Liver (tissue), 9 donors: Measurements from ENCODE around the gene LRRN3. TPM values are rescaled to one million over a fixed set of nuclear protein-coding genes. Genes with fewer than 3 reads are reported as not detected.

ENCODE experiments used
- DNase-seq: peaks from one replicate; pipeline ENCODE4 v3.0.0-alpha.2; 2017; ENCODE audit warnings: low spot score
- H3K27ac ChIP-seq, 2 donors: one replicate each; pipeline ENCODE4 v1.7.0; 2013; ENCODE audit warnings: inconsistent platforms in 2 of 2, low read length in 2 of 2, control low read depth in 1 of 2, low read depth in 1 of 2, mild to moderate bottlenecking in 1 of 2
- H3K27me3 ChIP-seq, 4 donors: one replicate each; pipeline versions ENCODE4 v1.6.1 to v1.7.0; 2013; ENCODE audit warnings: low read length in 3 of 4, inconsistent platforms in 1 of 4, mild to moderate bottlenecking in 1 of 4, moderate library complexity in 1 of 4; ENCODE audit not compliant: control insufficient read depth in 4 of 4, insufficient read depth in 4 of 4
- H3K36me3 ChIP-seq, 4 donors: one replicate each; pipeline versions ENCODE4 v1.6.1 to v1.7.0; 2013; ENCODE audit warnings: low read length in 3 of 4, mild to moderate bottlenecking in 3 of 4, low read depth in 1 of 4, moderate library complexity in 1 of 4; ENCODE audit not compliant: control insufficient read depth in 4 of 4, insufficient read depth in 3 of 4
- H3K4me1 ChIP-seq, 4 donors: one replicate each; pipeline versions ENCODE4 v1.6.1 to v1.7.0; 2013; ENCODE audit warnings: low read length in 3 of 4, mild to moderate bottlenecking in 3 of 4, moderate library complexity in 1 of 4; ENCODE audit not compliant: control insufficient read depth in 4 of 4, insufficient read depth in 4 of 4
- H3K4me3 ChIP-seq, 3 donors: one replicate each; pipeline versions ENCODE4 v1.6.1 to v1.7.0; 2013; ENCODE audit warnings: low read length in 3 of 3, control low read depth in 1 of 3, low read depth in 1 of 3, mild to moderate bottlenecking in 1 of 3
- H3K9ac ChIP-seq, 2 donors: one replicate each; pipeline ENCODE4 v1.7.0; 2013; ENCODE audit warnings: low read length in 2 of 2, mild to moderate bottlenecking in 2 of 2, moderate library complexity in 2 of 2, control low read depth in 1 of 2, low read depth in 1 of 2
- H3K9me3 ChIP-seq, 4 donors: one replicate each; pipeline versions ENCODE4 v1.6.1 to v1.7.0; 2013; ENCODE audit warnings: low read length in 3 of 4; ENCODE audit not compliant: control insufficient read depth in 4 of 4
- ATF3 ChIP-seq: IDR thresholded peaks from 2 replicates; pipeline ENCODE4 v1.6.1; 2016; ENCODE audit warnings: antibody characterized with exemption
- EGR1 ChIP-seq, 2 donors: IDR thresholded peaks; 2 replicates each; pipeline ENCODE4 v1.6.1; 2016 to 2018; ENCODE audit warnings: antibody characterized with exemption in 2 of 2, low read depth in 2 of 2
- FOXA1 ChIP-seq: IDR thresholded peaks from 2 replicates; pipeline ENCODE4 v1.6.1; 2016; ENCODE audit warnings: antibody characterized with exemption
- FOXA2 ChIP-seq: IDR thresholded peaks from 2 replicates; pipeline ENCODE4 v1.6.1; 2016; ENCODE audit warnings: antibody characterized with exemption
- GABPA ChIP-seq, 2 donors: IDR thresholded peaks in 1 of 2; conservative IDR thresholded peaks in 1 of 2; 2 replicates each; pipeline ENCODE4 v1.6.1; 2016; ENCODE audit warnings: antibody characterized with exemption in 2 of 2, mild to moderate bottlenecking in 1 of 2, moderate library complexity in 1 of 2
- HNF4A ChIP-seq, 2 donors: conservative IDR thresholded peaks; 2 replicates each; pipeline ENCODE4 v1.6.1; 2016; ENCODE audit warnings: antibody characterized with exemption in 2 of 2, mild to moderate bottlenecking in 2 of 2
- JUND ChIP-seq, 2 donors: IDR thresholded peaks; 2 replicates each; pipeline ENCODE4 v1.6.1; 2016; ENCODE audit warnings: antibody characterized with exemption in 2 of 2
- MAX ChIP-seq: IDR thresholded peaks from 2 replicates; pipeline ENCODE4 v1.6.1; 2016; ENCODE audit warnings: antibody characterized with exemption
- NR2F2 ChIP-seq: IDR thresholded peaks from 2 replicates; pipeline ENCODE4 v1.6.1; 2016; ENCODE audit warnings: antibody characterized with exemption
- RAD21 ChIP-seq, 2 donors: IDR thresholded peaks; 2 replicates each; pipeline ENCODE4 v1.6.1; 2016; ENCODE audit warnings: antibody characterized with exemption in 2 of 2, mild to moderate bottlenecking in 2 of 2
- REST ChIP-seq: IDR thresholded peaks from 2 replicates; pipeline ENCODE4 v1.6.1; 2016; ENCODE audit warnings: antibody characterized with exemption, mild to moderate bottlenecking
- RXRA ChIP-seq, 2 donors: IDR thresholded peaks; 2 replicates each; pipeline ENCODE4 v1.6.1; 2017 to 2018; ENCODE audit warnings: antibody characterized with exemption in 2 of 2, mild to moderate bottlenecking in 1 of 2
- TAF1 ChIP-seq: conservative IDR thresholded peaks from 2 replicates; pipeline ENCODE4 v1.6.1; 2016; ENCODE audit warnings: antibody characterized with exemption, mild to moderate bottlenecking
- ZBTB33 ChIP-seq: IDR thresholded peaks from 2 replicates; pipeline ENCODE4 v1.6.1; 2016; ENCODE audit warnings: antibody characterized with exemption
- WGBS: extraction: QIAGEN DNeasy Blood & Tissue Kit; methylation state at CpG from one replicate; pipeline ENCODE4 v1.1.7; 2013; 5-methylcytosine and 5-hydroxymethylcytosine counted together
- polyA plus RNA-seq, 2 donors: library from polyadenylated mRNA; stranded (reverse) in 1 of 2; unstranded in 1 of 2; fragments of 200-250 nt in 1 of 2; fragments of >200 nt in 1 of 2; fragmentation: Nextera tagmentation in 1 of 2; extraction: Ambion mirVana in 1 of 2; gene quantifications; one replicate each; pipeline versions ENCODE4 v1.2.1 to v1.2.3, GENCODE V29; 2013 to 2015
- total RNA-seq, 2 donors: library from RNA; depleted of rRNA; stranded (reverse); fragments of >200 nt; gene quantifications; one replicate each; pipeline ENCODE4 v1.2.3, GENCODE V29; 2014
- donor health status: healthy.
- donor health status: healthy.
- donor health status: healthy.
- donor health status: healthy.
- donor health status: healthy.

Gene LRRN3
- total and polyA plus RNA-seq, 4 donors = 0.18 to 1.1 (median 0.32) TPM

GRCh38 chr7:111045449-111045848 lies 45.5 kb upstream of the LRRN3 start:
- no peak for DNase-seq
- H3K27ac ChIP-seq = no peak overlapping the region
- no peak overlapping the region for H3K4me3 ChIP-seq
- H3K9ac ChIP-seq = no peak overlapping the region
- TF ChIP-seq ZBTB33 (no peak), FOXA2 (no peak), EGR1 (IDR thresholded peaks at IDR 0.05; ENCODE audit: low read depth in 2 of 2) (no peak), JUND (IDR thresholded peaks at IDR 0.05) (no peak), ATF3 (no peak), HNF4A (conservative IDR thresholded peaks at IDR 0.05) (no peak), RXRA (IDR thresholded peaks at IDR 0.05) (no peak), FOXA1 (no peak), GABPA (IDR thresholded peaks at IDR 0.05 in 1 of 2, conservative IDR thresholded peaks at IDR 0.05 in 1 of 2) (no peak)
- H3K9me3 ChIP-seq = no peaks in the 10 kb centered on the region
- no peaks in the 10 kb centered on the region for H3K36me3 ChIP-seq
- H3K27me3 ChIP-seq = no peaks in the 10 kb centered on the region
- no peaks in the 10 kb centered on the region for H3K4me1 ChIP-seq

GRCh38 chr7:111047595-111047994 lies 43.3 kb upstream of the LRRN3 start:
- Histone ChIP-seq H3K9ac (no peak overlapping the region), H3K27me3 (no peaks in the 10 kb centered on the region), H3K9me3 (no peaks in the 10 kb centered on the region), H3K4me3 (no peak overlapping the region), H3K27ac (no peak overlapping the region), H3K36me3 (no peaks in the 10 kb centered on the region), H3K4me1 (no peaks in the 10 kb centered on the region)
- no peak for DNase-seq
- 96% methylated on average over 4 of the region's 4 CpGs for WGBS
- TF ChIP-seq RXRA (IDR thresholded peaks at IDR 0.05) (no peak), NR2F2 (no peak), ATF3 (no peak), RAD21 (IDR thresholded peaks at IDR 0.05) (no peak), HNF4A (conservative IDR thresholded peaks at IDR 0.05) (peak; percentile 53 to 63)

GRCh38 chr7:111049971-111050680 lies 40.8 kb upstream of the LRRN3 start:
- no peak for TF ChIP-seq FOXA2
- no peak for TF ChIP-seq REST
- TF ChIP-seq FOXA1 = no peak
- TF ChIP-seq ATF3 = no peak
- TF ChIP-seq MAX = no peak
- no peak for TF ChIP-seq HNF4A (conservative IDR thresholded peaks at IDR 0.05)
- no peak for TF ChIP-seq ZBTB33
- no peak for TF ChIP-seq NR2F2
- no peak for TF ChIP-seq TAF1
- TF ChIP-seq RAD21 (IDR thresholded peaks at IDR 0.05) = no peak
- Histone ChIP-seq H3K4me1 (no peaks in the 10 kb centered on the region), H3K9me3 (no peaks in the 10 kb centered on the region), H3K27ac (no peak overlapping the region), H3K36me3 (no peaks in the 10 kb centered on the region), H3K4me3 (no peak overlapping the region), H3K9ac (no peak overlapping the region), H3K27me3 (no peaks in the 10 kb centered on the region)
- no peak for DNase-seq
- 81% methylated on average over 7 of the region's 7 CpGs for WGBS
